Hair follicle dermal papilla cell (primary cell): ENCODE measurements around the gene GFPT2. TPM values are rescaled to one million over a fixed set of nuclear protein-coding genes. Genes with fewer than 3 reads are reported as not detected.

Experiments used
- total RNA-seq: library from RNA; depleted of rRNA; stranded (reverse); fragments of >200 nt; gene quantifications from 2 replicates; pipeline ENCODE4 v1.2.3, GENCODE V29; 2012

Gene GFPT2
- total RNA-seq, result 23.9 and 25.3 TPM in 2 replicates

DNA sequence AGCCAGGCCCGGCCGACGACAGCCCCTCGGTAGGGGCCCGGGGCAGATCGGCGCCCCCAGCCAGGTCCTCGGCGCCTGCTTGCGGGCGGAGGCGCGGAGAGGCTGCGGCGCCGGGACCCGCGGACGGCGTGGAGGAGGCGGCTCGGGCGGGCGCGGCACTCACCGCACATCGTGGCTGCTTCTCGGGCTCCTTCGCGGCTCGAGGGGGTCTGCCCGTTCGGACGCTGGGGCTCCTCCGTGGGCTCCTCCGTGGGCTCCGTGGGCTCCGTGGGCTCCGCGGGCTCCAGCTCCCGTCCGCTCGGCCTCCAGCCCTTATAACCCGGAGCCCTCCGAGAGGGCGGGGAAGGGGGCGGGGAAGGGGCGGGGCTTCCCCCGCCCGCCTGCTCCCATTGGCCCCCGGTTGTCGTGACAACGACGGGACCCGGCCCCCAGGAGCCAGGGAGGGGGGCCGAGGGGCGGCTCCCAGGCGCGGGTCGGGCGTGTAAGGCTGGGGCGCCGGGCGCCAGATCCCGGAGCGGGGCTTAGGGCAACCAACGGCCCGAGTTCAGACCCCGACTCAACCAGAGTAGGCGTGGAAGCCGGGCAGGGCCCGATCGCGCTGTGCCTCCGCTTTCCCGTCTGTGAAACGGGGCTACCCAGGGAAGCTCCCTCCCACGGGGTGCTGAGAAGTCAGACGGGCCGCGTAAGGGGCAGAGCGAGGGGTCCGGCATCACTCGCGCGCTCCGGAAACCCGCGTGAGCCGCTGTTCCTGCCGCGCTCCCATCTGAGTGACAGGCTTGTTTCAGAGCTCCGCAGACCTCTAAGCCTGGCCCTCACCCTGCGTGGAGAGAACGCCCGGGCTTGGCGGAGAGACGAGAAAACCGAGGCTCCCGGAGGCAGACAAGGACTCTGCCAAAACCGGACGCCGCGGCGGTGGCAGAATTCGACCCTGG, at the start of gene GFPT2:
Gene GFPT2, minus strand, starts transcription at position 289 of the 932 bp plus-strand sequence. Its CDS starts 119 bp downstream, at position 170.

DNA sequence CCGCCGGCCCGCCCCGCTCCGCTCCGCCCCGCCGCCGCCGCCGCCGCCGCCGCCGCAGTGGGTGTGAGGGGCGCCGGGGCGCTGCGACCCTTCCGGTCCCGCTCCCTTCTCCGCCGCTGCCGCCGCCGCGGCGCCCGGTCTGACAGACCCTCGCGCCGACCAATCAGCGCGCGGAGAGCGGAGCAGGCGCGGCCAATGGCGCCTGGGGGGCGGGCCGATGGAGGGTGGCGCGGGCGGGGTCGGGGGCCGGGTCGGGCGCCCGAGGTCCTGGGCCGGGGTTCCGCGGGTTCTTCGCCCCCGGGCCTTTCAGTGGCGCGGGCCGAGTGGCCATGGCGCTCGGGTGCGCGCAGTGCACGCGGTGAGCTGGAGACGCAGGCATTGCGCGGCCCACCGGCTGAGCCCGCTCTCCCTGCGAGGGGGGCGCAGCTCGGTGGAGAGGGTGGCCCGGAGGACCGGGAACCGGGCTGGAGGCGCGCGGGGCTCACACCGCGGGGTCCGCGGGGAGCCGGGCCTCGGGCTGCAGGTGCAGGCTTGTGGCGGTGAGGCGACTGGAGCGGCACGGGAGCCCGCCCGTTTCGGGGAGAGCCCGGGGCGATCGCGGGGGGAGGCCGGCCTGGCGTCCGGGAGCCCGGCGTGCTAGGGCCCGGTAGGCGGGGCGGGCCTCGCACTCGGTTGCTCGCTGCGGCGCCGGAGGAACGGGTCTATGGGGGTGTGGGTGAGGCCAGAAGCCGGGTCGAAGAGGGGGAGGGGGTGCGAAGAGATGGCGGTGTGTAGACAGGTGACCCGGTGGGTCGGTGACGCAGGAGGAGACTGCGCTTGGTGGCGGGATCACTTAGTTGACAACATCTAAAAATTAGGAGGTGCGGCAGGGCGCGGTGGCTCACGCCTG, 60.9 kb downstream of the GFPT2 start, which contains the start of gene MAPK9:
Gene MAPK9, minus strand, starts transcription at position 141 of the 889 bp plus-strand sequence. CDS start 11,522 bp downstream, outside the sequence.

Other genes starting within 250 kb of the GFPT2 start
- gene RASGEF1C, start 144.1 kb downstream of the GFPT2 start, total RNA-seq, result not detected in 2 replicates
- gene MAPK9, start 61.3 kb downstream of the GFPT2 start, total RNA-seq, result 30.1 and 35.2 TPM in 2 replicates
- 6.8 and 7.0 TPM in 2 replicates for gene CNOT6, start 141.0 kb upstream of the GFPT2 start, total RNA-seq
- gene SCGB3A1, start 238.2 kb upstream of the GFPT2 start, total RNA-seq, result not detected in 2 replicates